Endothelial cell of umbilical vein (primary cell): ENCODE measurements around the gene CRTC1. TPM values are rescaled to one million over a fixed set of nuclear protein-coding genes. Genes with fewer than 3 reads are reported as not detected.

ENCODE experiments used
- BruUV-seq: library from RNA; stranded (reverse); fragments of 400-500 nt; replicated peaks from 2 replicates; lab custom pipeline; 2021; lab: Mats Ljungman, UMichigan
- CTCF ChIA-PET: fragments of 300-600, 350-600 bp; sonication (Branson Sonifier 250); formaldehyde crosslinking; loops from one replicate; lab custom pipeline; 2021; ENCODE audit warnings: antibody characterized with exemption, inconsistent platforms; lab: Charles Lee
- POLR2A ChIA-PET: fragments of 300-600, 350-600 bp; sonication (Branson Sonifier 250); formaldehyde crosslinking; loops from one replicate; lab custom pipeline; 2021; ENCODE audit warnings: antibody characterized with exemption, inconsistent platforms; lab: Charles Lee
- DNase-seq: peaks from one replicate; pipeline ENCODE4 v3.0.0-alpha.2; 2011; ENCODE audit warnings: low read depth, low spot score
- FAIRE-seq: peaks from 2 replicates; lab custom pipeline; 2011; peaks lifted over from hg19 to GRCh38; lab: Jason Lieb, UNC
- H2AFZ ChIP-seq: 2 replicates; pipeline ENCODE4 v1.6.0; 2012; ENCODE audit warnings: low read depth, low read length, control low read depth, inconsistent platforms
- H3K27ac ChIP-seq: 2 replicates; pipeline ENCODE4 v1.5.1; 2011; ENCODE audit warnings: low read depth, mild to moderate bottlenecking, control low read depth, low read length, moderate library complexity; ENCODE audit not compliant: insufficient read depth
- H3K27me3 ChIP-seq, 2 experiments: 2 replicates each; pipeline versions ENCODE4 v1.6.0 to v1.6.1; 2011; ENCODE audit warnings: low read length in 2 of 2, mixed read lengths in 1 of 2; ENCODE audit not compliant: control insufficient read depth in 2 of 2, insufficient read depth in 2 of 2
- H3K36me3 ChIP-seq, 2 experiments: 2 replicates in 1 of 2; 3 replicates in 1 of 2; pipeline ENCODE4 v1.5.1; 2011; ENCODE audit warnings: low read length in 2 of 2, mild to moderate bottlenecking in 1 of 2, moderate library complexity in 1 of 2; ENCODE audit not compliant: control insufficient read depth in 2 of 2, insufficient read depth in 2 of 2; ENCODE audit errors: extremely low read depth in 1 of 2
- H3K4me1 ChIP-seq: 3 replicates; pipeline ENCODE4 v1.5.1; 2011; ENCODE audit warnings: mild to moderate bottlenecking, low read length; ENCODE audit not compliant: control insufficient read depth, insufficient read depth; ENCODE audit errors: extremely low read depth
- H3K4me2 ChIP-seq: 2 replicates; pipeline ENCODE4 v1.6.1; 2011; ENCODE audit warnings: low read length, control low read depth, mixed read lengths; ENCODE audit not compliant: insufficient read depth
- H3K4me3 ChIP-seq, 3 experiments: fragments of 200-600 bp in 1 of 3; sonication (generic), shearing (Covaris generic) in 1 of 3; replicated peaks in 1 of 3; 2 replicates each; pipeline ENCODE4 v1.5.1; 2011 to 2016; ENCODE audit warnings: control low read depth in 3 of 3, low read length in 3 of 3, mild to moderate bottlenecking in 2 of 3, inconsistent platforms in 1 of 3, low read depth in 1 of 3, moderate library complexity in 1 of 3; ENCODE audit not compliant: insufficient read depth in 1 of 3
- H3K79me2 ChIP-seq: 2 replicates; pipeline ENCODE4 v1.6.0; 2012; ENCODE audit warnings: low read length, inconsistent platforms; ENCODE audit not compliant: control insufficient read depth, insufficient read depth
- H3K9ac ChIP-seq: replicated peaks from 2 replicates; pipeline ENCODE3; 2011; ENCODE audit warnings: low read length, control low read depth; ENCODE audit not compliant: insufficient read depth; ENCODE audit errors: extremely low read depth
- H3K9me1 ChIP-seq: replicated peaks from 3 replicates; pipeline ENCODE4 v1.6.0; 2011; ENCODE audit warnings: mild to moderate bottlenecking, low read length; ENCODE audit not compliant: control insufficient read depth, insufficient read depth; ENCODE audit errors: extremely low read depth
- H3K9me3 ChIP-seq: replicated peaks from 2 replicates; pipeline ENCODE4 v1.5.1; 2012; ENCODE audit warnings: low read length, inconsistent platforms; ENCODE audit not compliant: control insufficient read depth, insufficient read depth
- H4K20me1 ChIP-seq: replicated peaks from 2 replicates; pipeline ENCODE3; 2011; ENCODE audit warnings: mild to moderate bottlenecking, low read length; ENCODE audit not compliant: control insufficient read depth, insufficient read depth; ENCODE audit errors: extremely low read depth
- CTCF ChIP-seq, 2 donors: IDR thresholded peaks; 1 replicate in 1 of 2; 2 replicates in 1 of 2; pipeline ENCODE4 v1.5.1; 2011; ENCODE audit warnings: low read length in 2 of 2, mild to moderate bottlenecking in 2 of 2, moderate library complexity in 2 of 2, control low read depth in 1 of 2, inconsistent platforms in 1 of 2, low read depth in 1 of 2; ENCODE audit not compliant: insufficient read depth in 1 of 2; ENCODE audit errors: extremely low read depth in 1 of 2
- EZH2 ChIP-seq: IDR thresholded peaks from 2 replicates; pipeline ENCODE4 v1.6.1; 2012; ENCODE audit warnings: borderline replicate concordance, low read depth, mild to moderate bottlenecking, moderate library complexity, low read length, inconsistent platforms; ENCODE audit not compliant: severe bottlenecking
- FOS ChIP-seq: IDR thresholded peaks from 2 replicates; pipeline ENCODE4 v1.6.1; 2011; ENCODE audit warnings: mild to moderate bottlenecking, low read length, moderate library complexity, borderline replicate concordance; ENCODE audit not compliant: insufficient read depth
- GATA2 ChIP-seq: IDR thresholded peaks from 2 replicates; pipeline ENCODE4 v1.7.0; 2011; ENCODE audit warnings: low read depth, mild to moderate bottlenecking, moderate library complexity, mixed read lengths, low read length; ENCODE audit not compliant: insufficient read length, insufficient read depth
- JUN ChIP-seq: IDR thresholded peaks from 2 replicates; pipeline ENCODE4 v1.6.1; 2011; ENCODE audit warnings: borderline replicate concordance, low read depth; ENCODE audit not compliant: insufficient read length, insufficient read depth
- MAX ChIP-seq: IDR thresholded peaks from 2 replicates; pipeline ENCODE4 v1.6.1; 2011; ENCODE audit not compliant: insufficient read depth, insufficient read length
- MYC ChIP-seq: IDR thresholded peaks from one replicate; pipeline ENCODE4 v1.6.1; 2011; ENCODE audit warnings: mild to moderate bottlenecking, low read depth, low read length
- POLR2A ChIP-seq: IDR thresholded peaks from 2 replicates; pipeline ENCODE4 v1.6.1; 2012; ENCODE audit warnings: low read depth, mild to moderate bottlenecking, control low read depth, low read length
- POLR2AphosphoS5 ChIP-seq: IDR thresholded peaks from 2 replicates; pipeline ENCODE4 v1.6.1; 2012; ENCODE audit warnings: low read depth, mild to moderate bottlenecking, control low read depth, low read length, moderate library complexity; ENCODE audit not compliant: insufficient read depth
- dilution Hi-C: fragments of 300-500 bp; cut with MboI; formaldehyde crosslinking; loops from one replicate; pipeline ENCODE4 v1.15.0; 2019; ENCODE audit warnings: low sequenced_read_pairs; ENCODE audit not compliant: extremely low pct_ligation_motif_present
- intact Hi-C: fragments of 100-400 bp; cut with micrococcal nuclease; formaldehyde crosslinking; loops from one replicate; pipeline ENCODE4 v1.10.0; 2022
- polyA plus RNA-seq, 4 experiments: library from polyadenylated mRNA; depleted of rRNA in 3 of 4; stranded (reverse) in 3 of 4; unstranded in 1 of 4; fragments of >200 nt; gene quantifications; 2 replicates each; pipeline versions ENCODE4 v1.2.1 to v1.2.3, GENCODE V29; 2011 to 2012; ENCODE audit warnings: missing spikeins in 1 of 4
- total RNA-seq: library from RNA; stranded (reverse); gene quantifications from 2 replicates; pipeline ENCODE4 v1.2.3, GENCODE V29; 2021

Gene CRTC1
- total and polyA plus RNA-seq, 2 donors (not counting 3 experiments of a cell fraction or from before 2014, with no cell fraction given) = 4.2 to 11.4 TPM

GRCh38 chr19:18647371-18647767, 36.1 kb upstream of the CRTC1 start:
- no peak overlapping the region for H3K4me2 ChIP-seq
- ChIA-PET POLR2A (no interaction called here), CTCF (no interaction called here)
- H3K9me3 ChIP-seq = no peaks in the 10 kb centered on the region
- no peaks in the 10 kb centered on the region for H3K27me3 ChIP-seq
- peaks cover 30% of the 10 kb centered on the region for H3K4me1 ChIP-seq
- H3K4me3 ChIP-seq = no peak overlapping the region
- no peak overlapping the region for H2AFZ ChIP-seq
- no peaks in the 10 kb centered on the region for H3K9me1 ChIP-seq
- no peaks in the 10 kb centered on the region for H4K20me1 ChIP-seq
- dilution Hi-C loops = no loop called here
- no peak overlapping the region for H3K27ac ChIP-seq
- H3K9ac ChIP-seq = no peak overlapping the region
- no peak for TF ChIP-seq POLR2AphosphoS5
- no peak for TF ChIP-seq MYC
- TF ChIP-seq EZH2 = no peak
- no peak for TF ChIP-seq FOS
- no peak for TF ChIP-seq MAX
- no peak for TF ChIP-seq GATA2
- TF ChIP-seq POLR2A = no peak
- TF ChIP-seq JUN = no peak
- TF ChIP-seq CTCF (IDR thresholded peaks at IDR 0.05; ENCODE audit: extremely low read depth in 1 of 2, insufficient read depth in 1 of 2, low read depth in 1 of 2, low read length in 2 of 2) = no peak
- BruUV-seq = no TSS peak
- FAIRE-seq = no peak
- intact Hi-C loops = loop anchor here (5.0 kb wide), 1 partner anchor 45 kb away; no protein-coding TSS in a partner anchor
- no peak for DNase-seq
- H3K36me3 ChIP-seq = no peaks in the 10 kb centered on the region
- no peaks in the 10 kb centered on the region for H3K79me2 ChIP-seq
